Measurements from ENCODE around the gene HELZ. TPM values are rescaled to one million over a fixed set of nuclear protein-coding genes. Genes with fewer than 3 reads are reported as not detected.
"Not testable (repeated sequence)": the region's sequence is repeated elsewhere in the genome, so short reads cannot be mapped to it uniquely, and the experiment has no call there.

HELZ gene
- total RNA-seq, 1 experiment from 2014 or later: 16.7 TPM

DNA sequence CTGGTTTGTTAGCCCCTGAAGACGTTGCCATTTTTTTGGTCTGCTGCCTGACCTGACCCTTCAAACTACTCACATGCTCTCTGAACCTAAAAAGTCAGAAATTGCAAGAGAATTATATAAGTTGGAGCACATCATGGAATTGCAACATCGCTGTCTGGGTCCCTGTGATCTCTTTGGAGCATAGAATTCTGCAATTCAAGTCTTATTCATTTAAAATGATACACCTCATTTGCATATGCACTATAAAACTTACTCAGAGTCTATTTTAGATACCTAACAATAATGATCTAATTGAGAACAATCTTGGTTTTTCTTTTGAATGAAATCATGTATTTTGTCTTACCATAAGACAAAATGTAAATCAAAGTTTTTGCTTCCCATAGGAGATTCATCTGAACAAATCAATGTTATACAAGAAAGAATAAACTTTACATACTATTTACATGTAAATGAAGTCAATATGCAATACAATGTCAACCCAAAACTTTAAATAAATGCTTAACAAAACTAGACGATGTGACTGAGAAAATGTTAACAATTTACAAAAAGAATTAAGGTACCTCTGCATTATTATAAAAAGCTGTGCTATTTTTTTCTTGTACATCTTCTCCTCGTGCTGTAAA lies 99.7 kb downstream of the HELZ start:
- no peak for DNase-seq (ENCODE audit: low read depth)

DNA sequence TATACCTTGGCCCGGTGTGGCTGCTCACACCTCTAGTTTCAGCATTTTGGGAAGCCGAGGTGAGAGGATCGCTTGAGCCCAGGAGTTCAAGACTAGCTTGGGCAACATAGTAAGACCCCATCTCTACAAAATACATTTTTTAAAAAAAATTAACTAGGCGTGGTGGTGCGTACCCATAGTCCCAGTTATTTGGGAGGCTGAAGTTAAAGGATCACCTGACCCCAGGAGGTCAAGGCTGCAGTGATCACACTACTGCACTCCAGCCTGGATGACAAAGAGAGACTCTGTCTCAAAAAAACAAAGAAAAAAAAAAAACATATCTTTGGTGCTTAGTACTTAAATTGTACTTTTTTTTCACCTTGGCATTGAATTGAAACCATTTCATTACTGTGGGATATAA lies 101.7 kb downstream of the HELZ start:
- no peak for DNase-seq (ENCODE audit: low read depth)

DNA sequence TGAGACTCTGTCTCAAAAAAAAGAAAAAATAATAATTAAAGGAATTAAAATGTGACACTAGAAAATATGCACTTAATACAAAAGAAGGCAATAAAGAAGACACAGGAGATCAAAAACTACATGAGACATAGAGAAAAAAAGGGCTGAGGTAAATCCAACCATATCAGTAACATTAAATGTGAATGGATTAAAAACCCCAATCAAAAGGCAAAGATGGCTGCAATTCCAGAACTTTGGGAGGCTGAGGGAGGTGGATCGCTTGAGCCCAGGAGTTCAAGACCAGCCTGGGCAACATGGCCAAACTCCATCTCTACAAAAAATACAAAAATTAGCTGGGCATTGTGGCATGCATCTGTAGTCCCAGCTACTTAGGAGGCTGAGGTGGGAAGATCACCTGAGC lies 103.0 kb downstream of the HELZ start:
- DNase-seq (ENCODE audit: low read depth): not testable (repeated sequence)

DNA sequence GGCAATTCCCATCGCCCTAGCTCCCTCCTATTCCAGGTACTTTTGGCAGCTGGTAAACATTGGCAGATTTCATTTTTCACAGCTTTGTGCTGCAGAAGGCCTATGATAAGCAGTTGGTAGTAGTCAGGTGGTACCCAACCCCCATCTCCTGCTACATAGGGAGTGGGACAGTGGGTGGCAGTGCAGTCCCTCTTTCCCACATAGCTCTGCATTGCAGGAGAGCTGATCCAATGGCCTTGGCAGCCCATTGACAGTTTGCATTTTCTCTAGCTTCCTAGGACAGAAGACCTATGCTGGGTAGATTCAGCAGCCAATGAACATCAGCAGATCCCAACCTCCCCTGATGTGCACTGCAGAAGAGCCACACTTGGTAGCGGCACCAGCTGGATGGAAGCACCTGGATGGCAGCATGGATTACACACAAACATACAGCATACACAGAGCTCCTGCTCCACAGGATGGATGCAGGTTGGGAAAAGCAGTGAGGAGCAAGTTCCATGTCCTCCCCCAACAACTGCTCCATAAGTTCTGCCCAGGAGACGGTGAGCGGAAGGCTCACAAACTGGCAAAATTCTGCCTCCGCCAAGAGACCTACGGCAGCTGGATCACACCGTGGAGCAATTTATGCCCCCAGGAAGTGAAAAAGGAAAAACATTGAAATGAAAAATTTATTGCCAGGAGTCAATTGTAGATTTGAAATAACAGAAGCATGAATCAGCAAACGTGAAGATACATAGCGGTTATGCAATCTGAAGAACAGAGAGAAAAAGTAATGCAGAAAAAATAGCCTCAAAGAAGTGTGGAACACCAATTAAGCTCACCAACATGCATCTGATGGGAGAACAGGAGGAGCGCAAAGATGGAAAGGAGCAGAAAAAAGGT lies 105.0 kb downstream of the HELZ start:
- DNase-seq (ENCODE audit: low read depth): peak; percentile 37

DNA sequence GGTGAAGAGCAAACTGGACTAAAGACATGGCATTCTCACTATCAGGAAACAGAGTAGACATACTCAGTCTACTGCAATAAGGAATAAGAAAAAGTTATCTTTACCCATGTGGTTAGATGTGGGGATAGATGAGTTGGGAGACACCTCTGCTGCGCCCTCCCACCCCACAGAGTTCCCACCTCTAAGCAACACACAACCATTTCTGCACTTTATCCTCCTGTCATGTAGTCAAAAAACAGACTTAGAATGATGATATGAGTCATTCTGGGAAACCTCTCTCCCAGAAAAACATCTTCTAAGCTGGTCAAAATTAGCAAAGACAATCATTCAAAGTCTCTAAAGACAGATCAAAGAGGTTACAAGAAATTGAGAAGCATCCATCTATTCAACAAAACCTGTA lies 105.7 kb downstream of the HELZ start:
- DNase-seq (ENCODE audit: low read depth): no peak

DNA sequence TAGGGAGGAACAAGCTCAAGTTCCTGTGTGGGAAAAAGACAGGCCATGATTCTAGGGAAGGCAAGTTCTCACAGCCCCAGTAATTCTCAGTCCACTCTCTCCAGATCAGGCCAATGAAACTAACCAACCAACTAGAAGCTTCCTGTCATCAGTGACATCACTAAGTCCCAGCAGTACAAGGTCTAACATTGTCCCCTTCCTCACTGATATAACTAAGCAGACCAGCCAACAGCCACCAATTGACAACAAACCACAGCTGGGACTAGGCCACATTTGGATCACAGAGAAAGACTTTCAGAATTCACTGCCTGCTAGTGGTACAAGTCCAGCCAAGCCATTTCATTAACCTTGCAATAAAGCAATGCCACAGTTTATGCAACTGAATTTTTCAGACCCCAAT lies 106.6 kb downstream of the HELZ start:
- DNase-seq (ENCODE audit: low read depth): no peak

DNA sequence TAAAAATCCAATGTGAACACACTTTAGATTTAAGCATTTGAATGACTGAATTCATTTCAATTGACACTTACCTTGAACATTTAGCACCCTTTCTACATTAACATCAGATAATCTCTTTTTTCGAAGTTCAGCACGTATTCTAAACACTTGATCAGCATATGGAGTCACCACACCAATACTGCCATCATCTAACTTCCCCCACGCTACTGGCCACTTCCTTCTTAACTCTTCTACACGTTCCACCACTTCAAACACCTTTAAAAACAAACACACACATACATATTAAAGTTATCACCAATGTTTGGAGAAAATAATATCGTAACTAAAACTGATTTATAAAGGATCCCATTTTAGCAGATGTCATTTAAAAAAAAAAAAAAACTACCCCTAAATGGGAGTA lies 107.1 kb downstream of the HELZ start:
- no peak for DNase-seq (ENCODE audit: low read depth)

DNA sequence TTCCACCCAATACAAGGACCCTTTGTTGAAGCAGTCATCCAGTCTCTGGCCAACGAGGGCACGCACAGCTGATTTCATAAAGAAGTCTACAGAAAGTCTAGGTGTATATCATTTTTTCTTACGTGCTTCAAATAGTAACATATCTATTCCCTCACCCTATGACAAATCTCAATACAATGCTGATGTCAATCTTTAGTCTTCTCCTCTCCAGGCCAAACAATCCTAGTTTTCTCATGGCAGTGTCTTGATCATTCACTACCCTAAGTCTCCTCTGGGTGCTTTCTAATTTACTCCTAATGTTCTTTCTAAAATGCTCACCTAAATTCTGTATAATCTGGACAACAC lies 108.0 kb downstream of the HELZ start:
- DNase-seq (ENCODE audit: low read depth): no peak

DNA sequence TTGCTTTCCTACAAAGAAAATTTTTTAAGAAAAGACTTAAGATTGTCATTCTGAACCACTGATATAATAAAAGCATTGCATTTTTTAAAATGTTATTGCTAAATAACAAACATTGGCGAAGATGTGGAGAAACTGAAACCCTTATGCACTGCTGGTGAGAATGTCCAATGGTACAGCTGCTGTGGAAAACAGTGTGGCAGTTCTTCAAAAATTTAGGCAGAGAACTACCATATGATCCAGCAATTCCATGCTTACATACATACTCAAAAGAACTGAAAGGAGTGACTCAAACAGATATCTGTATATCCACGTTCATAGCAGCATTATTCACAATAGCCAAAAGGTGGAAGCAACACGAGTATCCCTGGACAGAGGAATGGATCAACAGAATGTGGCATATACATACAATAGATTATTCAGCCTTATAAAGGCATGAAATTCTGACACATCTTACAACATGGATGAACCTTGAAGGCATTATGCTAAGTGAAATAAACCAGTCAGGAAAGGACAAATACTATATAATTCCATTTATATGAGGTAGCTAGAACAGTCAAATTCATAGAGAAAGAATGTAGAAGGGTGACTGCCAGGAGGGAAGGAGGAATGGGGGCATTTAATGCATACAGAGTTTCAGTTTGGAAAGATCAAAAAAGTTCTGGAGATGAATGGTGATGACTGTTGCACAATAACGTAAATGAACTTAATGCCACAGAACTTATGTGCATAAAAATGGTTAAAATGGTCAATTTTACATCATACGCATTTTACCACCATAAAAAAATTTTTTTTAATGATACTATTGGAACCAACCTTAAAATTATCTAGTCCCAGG lies 108.6 kb downstream of the HELZ start:
- no peak for DNase-seq (ENCODE audit: low read depth)

DNA sequence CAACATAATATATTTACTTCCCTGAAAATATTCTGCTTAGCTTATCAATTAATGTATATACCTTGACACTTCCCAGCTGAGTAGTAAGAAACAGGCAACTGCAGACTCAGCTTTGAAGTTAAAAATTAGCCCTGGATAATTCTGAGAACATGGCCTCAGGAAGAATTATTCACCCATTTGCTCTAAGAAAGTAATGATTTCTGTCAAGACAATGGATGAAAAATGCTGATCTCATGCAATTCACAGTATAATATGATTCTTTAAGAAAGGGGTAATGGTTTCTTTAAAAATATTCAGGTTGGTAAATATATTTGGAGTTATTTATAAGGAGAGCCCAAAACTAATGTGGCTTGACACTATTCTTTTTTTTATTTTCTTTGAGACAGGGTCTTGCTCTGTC lies 111.8 kb downstream of the HELZ start:
- no peak for DNase-seq (ENCODE audit: low read depth)

DNA sequence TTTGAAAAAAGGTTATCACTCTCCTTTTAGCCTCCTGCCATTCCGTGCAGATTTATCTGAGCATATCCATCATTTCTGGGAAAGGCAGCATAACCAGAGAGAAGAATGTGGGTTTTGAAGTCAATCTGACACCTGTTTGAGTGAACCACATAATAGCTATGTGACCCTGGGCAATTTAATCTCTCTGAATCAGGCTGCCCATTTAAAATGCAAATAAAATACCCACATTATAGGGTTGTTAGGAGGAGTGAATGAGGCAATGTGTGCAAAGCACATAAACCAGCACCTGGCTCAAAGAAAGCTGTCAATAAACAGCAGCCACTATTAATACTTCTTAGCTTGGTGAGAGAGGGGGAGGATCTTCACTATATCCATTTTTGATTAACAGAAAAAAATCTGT lies 112.6 kb downstream of the HELZ start:
- DNase-seq (ENCODE audit: low read depth): no peak

DNA sequence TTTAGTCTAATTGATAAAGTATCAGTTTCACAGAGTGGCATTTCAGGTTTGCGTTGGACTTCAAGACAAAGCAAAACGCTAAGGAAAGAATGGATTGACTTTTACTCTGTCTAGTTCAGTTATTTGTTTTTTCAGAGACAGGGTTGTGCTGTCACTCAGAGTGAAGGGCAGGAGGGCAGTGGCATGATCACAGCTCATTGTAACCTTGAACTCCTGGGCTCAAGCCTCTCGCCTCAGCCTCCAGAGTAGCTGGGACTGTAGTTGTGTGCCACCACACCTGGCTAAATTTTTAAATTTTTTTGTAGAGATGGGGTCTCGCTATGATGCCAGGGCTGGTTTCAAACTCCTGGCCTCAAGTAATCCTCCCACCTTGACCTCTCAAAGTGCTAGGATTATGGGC lies 114.2 kb downstream of the HELZ start:
- no peak for DNase-seq (ENCODE audit: low read depth)

DNA sequence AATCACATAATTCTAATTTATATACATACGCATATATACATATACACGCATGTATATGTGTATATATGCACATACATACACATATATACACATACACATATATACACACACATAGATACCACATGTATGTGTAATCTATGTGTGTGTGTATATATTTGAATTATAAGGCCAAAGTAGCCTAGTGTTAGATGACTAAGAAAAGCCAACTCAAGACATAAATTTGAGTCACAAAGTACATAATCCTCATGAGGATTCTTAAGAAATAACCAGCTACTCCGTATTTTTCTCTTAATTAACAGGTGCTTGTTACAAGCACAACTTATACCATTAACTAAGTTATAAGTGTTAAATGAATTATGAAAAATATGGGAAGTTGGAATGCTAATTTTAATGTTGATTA lies 115.7 kb downstream of the HELZ start:
- no peak for DNase-seq (ENCODE audit: low read depth)

DNA sequence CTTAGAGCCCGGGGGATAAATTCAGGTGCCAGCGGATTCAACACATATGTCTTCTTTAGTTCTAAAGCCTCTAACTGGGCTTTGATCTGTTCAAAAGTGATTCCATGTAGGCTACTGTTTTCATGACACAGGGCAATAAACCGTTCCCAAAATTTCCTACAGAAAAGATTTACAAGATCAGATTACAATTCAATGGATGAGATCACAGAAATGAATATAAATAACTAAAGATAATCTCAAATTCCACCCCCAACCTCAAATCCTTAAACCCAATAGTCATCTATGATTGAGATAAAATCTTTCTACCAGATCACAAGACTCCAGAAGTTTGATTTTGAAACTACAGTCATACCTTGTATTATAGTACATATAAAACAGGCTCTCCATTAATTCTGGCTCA lies 116.3 kb downstream of the HELZ start:
- DNase-seq (ENCODE audit: low read depth): no peak

DNA sequence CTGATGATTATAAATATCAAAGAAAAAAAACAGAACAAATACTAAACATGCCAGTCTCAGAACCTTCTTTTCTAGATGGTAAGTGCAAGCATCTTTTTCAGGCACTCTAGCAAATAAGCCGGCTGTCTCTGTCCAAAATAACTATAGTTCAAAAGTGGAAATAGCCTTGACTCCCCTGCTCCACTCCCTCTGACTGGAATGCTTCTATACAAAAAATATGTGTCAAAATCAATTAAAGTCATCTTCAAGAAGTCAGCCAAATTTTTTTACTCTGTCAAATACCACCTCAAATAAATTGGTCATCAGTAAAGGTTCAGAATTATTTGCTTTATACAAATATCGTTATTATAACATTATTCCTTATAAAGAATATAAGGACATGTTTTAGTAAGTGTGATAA lies 117.1 kb downstream of the HELZ start:
- no peak for DNase-seq (ENCODE audit: low read depth)

DNA sequence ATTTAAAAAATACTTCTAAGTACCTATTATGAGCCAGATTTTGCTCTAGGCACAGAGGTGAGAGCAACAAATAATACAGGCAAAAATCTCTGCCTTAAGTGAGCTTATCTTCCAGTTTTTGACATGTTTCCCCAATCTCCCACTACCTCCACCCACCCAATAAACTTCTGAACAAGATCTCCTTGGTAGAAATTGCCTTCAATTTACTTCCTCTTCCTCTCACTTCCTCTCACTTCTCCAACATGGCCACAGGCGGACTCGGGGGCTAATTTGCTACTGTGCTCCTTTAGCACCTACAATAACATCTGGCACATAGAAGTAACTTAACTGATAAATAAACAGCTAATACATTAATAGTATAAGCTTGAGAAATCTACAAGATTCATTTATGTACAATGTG lies 118.0 kb downstream of the HELZ start:
- DNase-seq (ENCODE audit: low read depth): no peak

DNA sequence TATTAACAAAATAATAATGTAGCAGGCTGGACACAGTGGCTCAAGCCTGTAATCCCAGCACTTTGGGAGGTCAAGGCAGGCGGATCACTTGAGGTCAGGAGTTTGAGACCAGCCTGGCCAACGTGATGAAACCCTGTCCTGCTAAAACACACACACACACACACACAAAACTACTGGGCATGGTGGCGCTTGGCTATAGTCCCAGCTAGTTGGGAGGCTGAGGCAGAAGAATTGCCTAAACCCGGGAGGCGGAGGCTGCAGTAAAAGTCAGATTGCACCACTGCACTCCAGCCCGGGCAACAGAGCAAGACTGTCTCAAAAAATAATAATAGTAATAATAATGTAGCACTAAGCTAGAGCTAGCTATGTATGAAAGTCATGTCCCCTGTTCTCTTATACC lies 118.5 kb downstream of the HELZ start:
- not testable (repeated sequence) for DNase-seq (ENCODE audit: low read depth)

DNA sequence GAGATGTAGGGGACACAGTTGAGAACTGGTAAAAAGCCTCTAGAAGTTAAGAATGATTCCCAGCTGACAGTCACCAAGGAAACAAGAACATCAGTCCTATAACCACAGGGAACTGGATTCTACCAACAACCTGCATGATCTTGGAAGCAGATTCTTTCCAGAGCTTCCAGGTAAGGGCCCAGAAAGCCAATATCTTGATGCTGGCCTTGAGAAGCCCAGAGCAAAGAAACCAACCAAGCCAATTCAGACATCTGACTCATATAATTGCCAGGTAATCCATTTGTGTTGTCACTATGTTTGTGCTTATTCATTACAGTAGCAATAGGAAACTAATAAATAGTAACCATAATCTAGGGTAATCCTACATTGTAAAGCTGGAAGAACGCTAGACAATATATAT lies 119.1 kb downstream of the HELZ start:
- no peak for DNase-seq (ENCODE audit: low read depth)

DNA sequence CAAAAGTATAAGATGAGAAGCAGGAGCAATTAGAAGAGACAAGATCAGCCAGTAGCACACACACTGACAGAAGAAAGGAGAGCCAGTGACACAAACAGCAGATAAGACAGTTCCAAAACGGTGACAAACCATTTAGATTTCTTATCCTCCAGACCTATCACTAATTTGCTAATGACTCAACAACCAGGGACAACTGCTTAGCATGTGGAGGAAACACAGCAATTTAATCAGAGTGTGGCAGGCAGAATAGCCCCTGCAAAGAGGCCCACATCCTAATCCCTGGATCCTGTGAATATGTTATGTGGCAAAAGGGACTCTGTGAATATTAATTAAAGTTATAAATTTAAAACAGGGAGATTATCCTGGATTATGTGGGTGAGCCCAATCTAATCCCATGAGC lies 119.6 kb downstream of the HELZ start:
- DNase-seq (ENCODE audit: low read depth): no peak

DNA sequence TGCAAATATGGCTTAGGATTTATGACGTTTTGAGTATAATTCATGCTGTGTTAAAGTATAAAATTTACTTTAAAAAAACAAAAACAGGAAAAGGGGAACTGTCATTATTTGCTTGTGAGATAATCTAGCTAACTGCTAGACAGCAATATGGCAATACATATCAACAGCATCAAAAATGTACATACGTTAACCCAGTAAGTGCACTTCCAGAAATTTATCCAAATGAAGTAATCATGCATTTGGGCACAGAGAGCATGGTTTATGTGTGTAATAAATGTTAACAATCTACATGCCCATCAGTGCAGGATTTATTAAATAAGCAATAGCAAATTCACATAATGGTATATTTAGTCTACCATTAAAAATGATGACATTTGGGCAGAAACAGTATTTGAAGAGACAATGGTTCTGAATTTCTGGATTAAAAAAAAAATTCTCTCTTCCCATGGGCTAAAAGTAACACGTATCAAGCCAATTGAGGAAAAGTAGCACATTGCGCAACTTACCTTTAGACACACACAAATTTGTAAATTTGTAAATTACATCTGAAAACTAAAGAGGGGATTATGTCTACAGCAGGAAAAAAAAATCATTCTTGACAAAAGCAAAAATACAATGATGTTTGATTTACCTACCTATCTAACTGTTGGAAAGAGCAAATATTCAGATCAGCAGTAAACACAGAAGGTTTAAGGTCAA lies 120.4 kb downstream of the HELZ start:
- DNase-seq (ENCODE audit: low read depth): no peak

DNA sequence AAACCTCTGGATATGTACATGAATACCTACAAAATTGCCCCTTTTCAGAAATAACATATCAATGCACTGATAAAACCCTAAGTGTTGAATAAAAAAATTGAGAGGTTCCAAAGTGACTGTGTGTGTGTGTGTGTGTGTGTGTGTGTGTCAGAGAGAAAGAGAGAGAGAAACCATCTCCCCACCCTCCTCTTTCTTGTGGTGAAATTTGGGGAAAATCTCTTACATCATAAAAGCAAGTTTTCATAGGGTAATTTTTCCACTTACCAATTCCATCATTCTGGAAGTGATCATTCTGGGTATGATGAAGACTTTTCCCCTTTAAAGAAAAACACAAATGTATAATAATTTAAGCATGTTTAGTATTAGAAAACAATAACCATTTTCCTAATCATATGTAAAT lies 121.3 kb downstream of the HELZ start:
- no peak for DNase-seq (ENCODE audit: low read depth)

DNA sequence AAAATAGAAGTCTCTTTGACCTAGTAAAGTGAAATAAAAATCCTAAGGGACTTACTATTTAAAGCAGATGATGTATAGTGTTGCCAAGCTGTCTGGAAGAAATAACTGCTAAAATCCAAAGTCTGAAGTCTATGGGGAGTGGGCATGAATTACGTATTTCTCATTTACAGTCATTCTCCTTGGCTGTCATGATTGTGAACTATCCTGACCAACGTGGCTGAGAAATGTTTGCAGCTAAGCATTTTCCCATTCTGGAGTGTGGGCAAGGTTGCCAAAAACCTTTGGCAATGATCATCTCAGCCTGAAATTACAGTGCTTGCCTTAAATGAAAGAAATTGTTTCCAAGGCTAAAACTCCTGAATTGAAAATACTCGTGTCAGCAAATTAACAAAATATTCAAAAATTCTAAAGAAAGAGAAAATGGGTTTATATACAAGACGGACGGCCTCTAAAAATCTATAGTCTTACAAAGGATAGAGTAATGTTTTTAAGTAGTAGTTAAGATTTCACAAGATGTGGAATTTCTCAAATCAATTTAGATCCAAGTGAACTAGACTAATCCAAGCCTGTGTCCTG lies 123.6 kb downstream of the HELZ start:
- DNase-seq (ENCODE audit: low read depth): no peak

All from RPMI7951 (cell line).